Breast epithelium (tissue), 4 donors: ENCODE measurements around the gene BMP2K. TPM values are rescaled to one million over a fixed set of nuclear protein-coding genes. Genes with fewer than 3 reads are reported as not detected.

Source experiments
- DNase-seq, 2 donors: peaks; one replicate each; pipeline ENCODE4 v3.0.0-alpha.2; 2019; ENCODE audit warnings: low spot score in 2 of 2
- H3K27ac ChIP-seq, 2 donors: fragments of 200-600 bp; sonication (generic) in 1 of 2; one replicate each; pipeline ENCODE4 v1.5.1; 2016 to 2019; ENCODE audit warnings: mild to moderate bottlenecking in 1 of 2
- H3K27me3 ChIP-seq, 2 donors: fragments of 200-600 bp; sonication (generic) in 1 of 2; one replicate each; pipeline versions ENCODE4 v1.5.1 to v1.6.0; 2017 to 2019; ENCODE audit warnings: control low read depth in 1 of 2, mild to moderate bottlenecking in 1 of 2
- H3K36me3 ChIP-seq: fragments of 200-600 bp; one replicate; pipeline ENCODE4 v1.5.1; 2019
- H3K4me1 ChIP-seq, 2 donors: fragments of 200-600 bp; sonication (generic); one replicate each; pipeline ENCODE4 v1.5.1; 2016 to 2019; ENCODE audit warnings: control low read depth in 1 of 2
- H3K4me3 ChIP-seq, 3 donors: fragments of 200-600 bp; sonication (generic); 1 replicate in 2 of 3; 2 replicates in 1 of 3; pipeline ENCODE4 v1.5.1; 2016 to 2019; ENCODE audit warnings: mild to moderate bottlenecking in 3 of 3, moderate library complexity in 2 of 3
- H3K9me3 ChIP-seq, 2 donors: fragments of 200-600 bp; sonication (generic) in 1 of 2; one replicate each; pipeline ENCODE4 v1.5.1; 2016 to 2019; ENCODE audit warnings: control low read depth in 1 of 2
- CTCF ChIP-seq, 3 donors: fragments of 450-650 bp; IDR thresholded peaks; one replicate each; pipeline ENCODE4 v1.5.1; 2016 to 2017; ENCODE audit warnings: antibody characterized with exemption in 3 of 3, mild to moderate bottlenecking in 3 of 3, moderate library complexity in 3 of 3
- POLR2A ChIP-seq: fragments of 450-650 bp; IDR thresholded peaks from one replicate; pipeline ENCODE4 v1.6.1; 2016; ENCODE audit warnings: antibody characterized with exemption, mild to moderate bottlenecking, moderate library complexity
- POLR2AphosphoS5 ChIP-seq, 3 donors: sonication (generic); formaldehyde crosslinking; IDR thresholded peaks; one replicate each; pipeline ENCODE4 v1.6.1; 2017; ENCODE audit warnings: antibody characterized with exemption in 3 of 3
- intact Hi-C: fragments of 100-400 bp; cut with DNase I; formaldehyde crosslinking; loops from one replicate; pipeline ENCODE4 v1.15.1; 2023; ENCODE audit warnings: low total_unique reads
- total RNA-seq, 3 donors: library from RNA; depleted of rRNA; stranded (reverse); fragments of >200 nt; gene quantifications; one replicate each; pipeline ENCODE4 v1.1.0, GENCODE V29; 2016

BMP2K gene
- total RNA-seq, 3 donors from 2014 or later: 42.3 to 134 (median 42.4) TPM

GRCh38 chr4:78799551-78800495 lies 23.7 kb downstream of the BMP2K start:
- no peak for TF ChIP-seq POLR2A
- no peak for TF ChIP-seq CTCF (IDR thresholded peaks at IDR 0.05)
- no peak for TF ChIP-seq POLR2AphosphoS5 (IDR thresholded peaks at IDR 0.05)
- no peak for DNase-seq
- intact Hi-C loops: no loop called here
- no peaks in the 10 kb centered on the region for H3K36me3 ChIP-seq
- no peaks in the 10 kb centered on the region for H3K27me3 ChIP-seq
- no peaks in the 10 kb centered on the region for H3K4me1 ChIP-seq
- no peaks in the 10 kb centered on the region for H3K9me3 ChIP-seq
- H3K4me3 ChIP-seq: no peak overlapping the region
- no peak overlapping the region for H3K27ac ChIP-seq

- Histone ChIP-seq H3K27ac (no peak overlapping the region), H3K27me3 (no peaks in the 10 kb centered on the region), H3K4me1 (no peaks in the 10 kb centered on the region), H3K9me3 (no peaks in the 10 kb centered on the region), H3K4me3 (no peak overlapping the region), H3K36me3 (no peaks in the 10 kb centered on the region)
- no peak for TF ChIP-seq CTCF (IDR thresholded peaks at IDR 0.05)
- TF ChIP-seq POLR2A: no peak
- TF ChIP-seq POLR2AphosphoS5 (IDR thresholded peaks at IDR 0.05): no peak
- intact Hi-C loops: no loop called here
- no peak for DNase-seq
These were observed 24.8 kb downstream of the BMP2K start for GRCh38 chr4:78800965-78801364.

- no peak for DNase-seq
- H3K4me3 ChIP-seq: no peak overlapping the region
- intact Hi-C loops: no loop called here
- no peak for TF ChIP-seq POLR2AphosphoS5 (IDR thresholded peaks at IDR 0.05)
- no peak for TF ChIP-seq POLR2A
- no peaks in the 10 kb centered on the region for H3K4me1 ChIP-seq
- H3K27me3 ChIP-seq: no peaks in the 10 kb centered on the region
- H3K27ac ChIP-seq: no peak overlapping the region
- H3K9me3 ChIP-seq: peaks cover 0 to 10% of the 10 kb centered on the region in 2 donors
- no peaks in the 10 kb centered on the region for H3K36me3 ChIP-seq
These were observed 27.8 kb downstream of the BMP2K start for GRCh38 chr4:78803983-78804382.

- Histone ChIP-seq H3K4me1 (no peaks in the 10 kb centered on the region), H3K27me3 (no peaks in the 10 kb centered on the region), H3K36me3 (no peaks in the 10 kb centered on the region), H3K4me3 (no peak overlapping the region), H3K27ac (no peak overlapping the region), H3K9me3 (peaks cover 0 to 10% of the 10 kb centered on the region in 2 donors)
- TF ChIP-seq CTCF (IDR thresholded peaks at IDR 0.05) (no peak), POLR2A (no peak), POLR2AphosphoS5 (IDR thresholded peaks at IDR 0.05) (no peak)
- intact Hi-C loops: no loop called here
- DNase-seq: no peak
These were observed 30.9 kb downstream of the BMP2K start for GRCh38 chr4:78806943-78807460.

- no peaks in the 10 kb centered on the region for H3K36me3 ChIP-seq
- H3K4me1 ChIP-seq: no peaks in the 10 kb centered on the region
- no peak for TF ChIP-seq POLR2A
- no peak for TF ChIP-seq POLR2AphosphoS5 (IDR thresholded peaks at IDR 0.05)
- TF ChIP-seq CTCF (IDR thresholded peaks at IDR 0.05): no peak
- intact Hi-C loops: no loop called here
- no peak overlapping the region for H3K27ac ChIP-seq
- H3K4me3 ChIP-seq: no peak overlapping the region
- H3K9me3 ChIP-seq: peaks cover 0 to 10% of the 10 kb centered on the region in 2 donors
- no peak for DNase-seq
- no peaks in the 10 kb centered on the region for H3K27me3 ChIP-seq
These were observed 33.1 kb downstream of the BMP2K start for GRCh38 chr4:78809295-78809694.
